ENCODE measurements around the gene IPO4.

GRCh38 chr14:24146453-24146977 lies 42.1 kb downstream of the IPO4 start, which contains the start of gene PSME2:
- TF ChIP-seq REST (IDR thresholded peaks at IDR 0.05; ENCODE audit: low read depth) (no peak), CREB1 (IDR thresholded peaks at IDR 0.05; ENCODE audit: low read depth) (no peak), CEBPB (IDR thresholded peaks at IDR 0.05) (no peak)
